ENCODE data around the gene ARHGAP21. TPM values are rescaled to one million over a fixed set of nuclear protein-coding genes. Genes with fewer than 3 reads are reported as not detected.
"Not testable (repeated sequence)": the region's sequence is repeated elsewhere in the genome, so short reads cannot be mapped to it uniquely, and the experiment has no call there.

ARHGAP21 gene
- polyA plus RNA-seq, 1 donor from 2014 or later: 138 TPM

DNA sequence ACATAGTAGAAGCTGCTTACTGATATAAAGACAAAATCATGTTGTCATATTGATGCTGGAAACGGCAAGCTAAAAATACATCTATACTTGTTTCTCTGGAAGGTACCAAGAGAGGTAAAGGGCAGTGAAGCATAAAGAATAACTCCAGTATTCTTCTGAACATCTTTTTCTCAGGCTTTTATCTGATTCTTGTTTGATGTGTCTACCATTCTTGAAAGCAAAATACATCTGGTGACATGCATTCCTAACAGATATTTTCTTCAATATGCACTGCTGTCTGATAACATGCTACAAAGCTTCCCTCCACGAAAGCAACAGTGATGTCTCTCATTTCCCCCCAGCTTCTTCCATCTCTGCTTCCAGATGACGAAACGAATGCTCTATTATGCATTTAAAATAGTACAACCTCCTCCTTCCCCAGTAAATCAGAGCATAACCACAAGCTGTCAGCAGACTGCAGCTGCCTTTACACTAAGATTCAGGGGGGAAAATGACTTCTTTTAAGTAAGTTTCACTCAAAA is 100.8 kb downstream of the ARHGAP21 start:
- Histone ChIP-seq H3K27ac (ENCODE audit: low read length) (peak overlapping the region; percentile 91), H3K9ac (ENCODE audit: low read length) (peak overlapping the region; percentile 73), H3K4me2 (ENCODE audit: low read length) (peak overlapping the region; percentile 96)

DNA sequence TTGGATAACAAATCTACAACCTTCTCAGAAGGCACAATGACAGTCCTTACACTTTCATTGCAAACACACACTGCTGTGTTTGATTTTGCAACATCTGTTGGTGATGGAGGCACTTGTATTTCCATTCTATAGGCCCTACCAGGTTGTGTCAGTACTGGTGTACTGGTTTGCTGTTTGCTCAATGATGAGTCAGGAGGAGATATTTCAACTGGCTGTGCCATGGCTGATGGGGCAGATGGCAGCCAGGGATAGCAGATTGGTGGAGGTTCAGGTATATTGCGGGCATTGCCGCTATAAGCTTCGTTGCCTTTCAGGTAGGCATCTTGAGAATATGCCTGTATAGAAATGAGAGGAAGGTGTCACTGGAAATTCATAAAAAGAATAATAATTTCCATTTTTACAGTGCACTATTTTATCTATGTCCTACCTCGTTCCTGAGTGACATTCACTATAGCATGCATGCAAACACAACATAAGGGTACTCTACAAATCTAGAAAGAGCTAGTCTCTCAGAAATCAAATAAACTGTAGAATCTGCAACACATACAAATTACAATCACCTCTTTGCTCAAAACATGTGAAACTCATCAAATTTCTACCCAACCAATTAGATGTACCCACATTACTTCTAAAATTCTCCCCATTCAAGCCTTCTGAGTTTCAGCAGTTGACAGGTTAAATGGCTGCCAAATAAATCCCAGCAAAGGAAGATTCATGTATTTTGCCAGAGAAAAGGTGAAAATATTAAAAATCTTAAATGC is 102.5 kb downstream of the ARHGAP21 start:
- Histone ChIP-seq H3K4me2 (ENCODE audit: low read length) (peak overlapping the region; percentile 73), H3K4me3 (ENCODE audit: low read length) (peak overlapping the region; percentile 65), H3K9ac (ENCODE audit: low read length) (peak overlapping the region; percentile 73)
- H3K27ac ChIP-seq (ENCODE audit: low read length); H3F3A ChIP-seq (ENCODE audit: insufficient read depth, low read length, poor library complexity, severe bottlenecking); H2AFZ ChIP-seq (ENCODE audit: low read depth, low read length); H3K9me2 ChIP-seq (ENCODE audit: insufficient read depth, low read length); H3K9me3 ChIP-seq (ENCODE audit: low read length); H4K20me1 ChIP-seq (ENCODE audit: insufficient read depth); H3K27me3 ChIP-seq (ENCODE audit: insufficient read depth, low read depth, low read length); H3K36me3 ChIP-seq (ENCODE audit: insufficient read depth, low read length); H3K79me2 ChIP-seq (replicated peaks; ENCODE audit: insufficient read depth, low read length): not testable (repeated sequence)

More for the DNA sequence above, 100.8 kb downstream of the ARHGAP21 start:
- H3K79me2 ChIP-seq (replicated peaks; ENCODE audit: insufficient read depth, low read length): no peaks in the 10 kb centered on the region
- no peaks in the 10 kb centered on the region for H4K20me1 ChIP-seq (ENCODE audit: insufficient read depth)
- TF ChIP-seq, protein P1, sequence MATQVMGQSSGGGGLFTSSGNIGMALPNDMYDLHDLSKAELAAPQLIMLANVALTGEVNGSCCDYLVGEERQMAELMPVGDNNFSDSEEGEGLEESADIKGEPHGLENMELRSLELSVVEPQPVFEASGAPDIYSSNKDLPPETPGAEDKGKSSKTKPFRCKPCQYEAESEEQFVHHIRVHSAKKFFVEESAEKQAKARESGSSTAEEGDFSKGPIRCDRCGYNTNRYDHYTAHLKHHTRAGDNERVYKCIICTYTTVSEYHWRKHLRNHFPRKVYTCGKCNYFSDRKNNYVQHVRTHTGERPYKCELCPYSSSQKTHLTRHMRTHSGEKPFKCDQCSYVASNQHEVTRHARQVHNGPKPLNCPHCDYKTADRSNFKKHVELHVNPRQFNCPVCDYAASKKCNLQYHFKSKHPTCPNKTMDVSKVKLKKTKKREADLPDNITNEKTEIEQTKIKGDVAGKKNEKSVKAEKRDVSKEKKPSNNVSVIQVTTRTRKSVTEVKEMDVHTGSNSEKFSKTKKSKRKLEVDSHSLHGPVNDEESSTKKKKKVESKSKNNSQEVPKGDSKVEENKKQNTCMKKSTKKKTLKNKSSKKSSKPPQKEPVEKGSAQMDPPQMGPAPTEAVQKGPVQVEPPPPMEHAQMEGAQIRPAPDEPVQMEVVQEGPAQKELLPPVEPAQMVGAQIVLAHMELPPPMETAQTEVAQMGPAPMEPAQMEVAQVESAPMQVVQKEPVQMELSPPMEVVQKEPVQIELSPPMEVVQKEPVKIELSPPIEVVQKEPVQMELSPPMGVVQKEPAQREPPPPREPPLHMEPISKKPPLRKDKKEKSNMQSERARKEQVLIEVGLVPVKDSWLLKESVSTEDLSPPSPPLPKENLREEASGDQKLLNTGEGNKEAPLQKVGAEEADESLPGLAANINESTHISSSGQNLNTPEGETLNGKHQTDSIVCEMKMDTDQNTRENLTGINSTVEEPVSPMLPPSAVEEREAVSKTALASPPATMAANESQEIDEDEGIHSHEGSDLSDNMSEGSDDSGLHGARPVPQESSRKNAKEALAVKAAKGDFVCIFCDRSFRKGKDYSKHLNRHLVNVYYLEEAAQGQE (IDR thresholded peaks at IDR 0.05; ENCODE audit: borderline replicate concordance): peak; percentile 54
- TF ChIP-seq, protein P2, sequence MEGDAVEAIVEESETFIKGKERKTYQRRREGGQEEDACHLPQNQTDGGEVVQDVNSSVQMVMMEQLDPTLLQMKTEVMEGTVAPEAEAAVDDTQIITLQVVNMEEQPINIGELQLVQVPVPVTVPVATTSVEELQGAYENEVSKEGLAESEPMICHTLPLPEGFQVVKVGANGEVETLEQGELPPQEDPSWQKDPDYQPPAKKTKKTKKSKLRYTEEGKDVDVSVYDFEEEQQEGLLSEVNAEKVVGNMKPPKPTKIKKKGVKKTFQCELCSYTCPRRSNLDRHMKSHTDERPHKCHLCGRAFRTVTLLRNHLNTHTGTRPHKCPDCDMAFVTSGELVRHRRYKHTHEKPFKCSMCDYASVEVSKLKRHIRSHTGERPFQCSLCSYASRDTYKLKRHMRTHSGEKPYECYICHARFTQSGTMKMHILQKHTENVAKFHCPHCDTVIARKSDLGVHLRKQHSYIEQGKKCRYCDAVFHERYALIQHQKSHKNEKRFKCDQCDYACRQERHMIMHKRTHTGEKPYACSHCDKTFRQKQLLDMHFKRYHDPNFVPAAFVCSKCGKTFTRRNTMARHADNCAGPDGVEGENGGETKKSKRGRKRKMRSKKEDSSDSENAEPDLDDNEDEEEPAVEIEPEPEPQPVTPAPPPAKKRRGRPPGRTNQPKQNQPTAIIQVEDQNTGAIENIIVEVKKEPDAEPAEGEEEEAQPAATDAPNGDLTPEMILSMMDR (IDR thresholded peaks at IDR 0.05; ENCODE audit: poor library complexity, severe bottlenecking): peak; percentile 38
- TF ChIP-seq EZH2 (IDR thresholded peaks at IDR 0.05; ENCODE audit: borderline replicate concordance, insufficient read depth, low read length, poor library complexity, severe bottlenecking) (no peak), TAF1 (IDR thresholded peaks at IDR 0.05; ENCODE audit: low read depth) (no peak), SMC3 (conservative IDR thresholded peaks at IDR 0.05; ENCODE audit: poor library complexity) (peak; percentile 11), MXI1 (conservative IDR thresholded peaks at IDR 0.05; ENCODE audit: poor library complexity, severe bottlenecking) (peak; percentile 8), EP300 (conservative IDR thresholded peaks at IDR 0.05; ENCODE audit: poor library complexity, severe bottlenecking) (peak; percentile 55), RAD21 (conservative IDR thresholded peaks at IDR 0.05) (no peak), POLR2AphosphoS5 (IDR thresholded peaks at IDR 0.05) (peak; percentile 59)
- H2AFZ ChIP-seq (ENCODE audit: low read depth, low read length): no peak overlapping the region
- peaks cover 4% of the 10 kb centered on the region for H3F3A ChIP-seq (ENCODE audit: insufficient read depth, low read length, poor library complexity, severe bottlenecking)
- H3K9me3 ChIP-seq (ENCODE audit: low read length): no peaks in the 10 kb centered on the region
- peaks cover 6% of the 10 kb centered on the region for H3K36me3 ChIP-seq (ENCODE audit: insufficient read depth, low read length)
- H3K27me3 ChIP-seq (ENCODE audit: insufficient read depth, low read depth, low read length): no peaks in the 10 kb centered on the region
- H3K9me2 ChIP-seq (ENCODE audit: insufficient read depth, low read length): no peaks in the 10 kb centered on the region
- peak overlapping the region; percentile 65 for H3K4me3 ChIP-seq (ENCODE audit: low read length)

DNA sequence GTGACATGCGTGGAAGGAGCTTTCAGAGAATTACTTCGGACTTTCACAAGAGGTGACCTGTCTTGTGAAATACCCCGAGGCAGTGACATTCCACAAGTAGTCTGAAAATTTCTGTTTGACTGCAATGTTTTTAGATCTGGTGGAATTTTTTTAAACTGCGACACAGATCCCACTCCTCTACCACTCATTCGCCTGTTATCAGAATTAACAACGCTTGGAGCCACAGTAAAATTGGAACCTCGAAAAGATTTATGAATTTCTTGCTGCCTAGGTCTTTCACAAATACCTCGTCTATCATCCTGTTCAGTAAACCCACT is 103.7 kb downstream of the ARHGAP21 start:
- not testable (repeated sequence) for H3K4me2 ChIP-seq (ENCODE audit: low read length); H3K4me3 ChIP-seq (ENCODE audit: low read length); H3K9me2 ChIP-seq (ENCODE audit: insufficient read depth, low read length); H4K20me1 ChIP-seq (ENCODE audit: insufficient read depth); H2AFZ ChIP-seq (ENCODE audit: low read depth, low read length); H3K36me3 ChIP-seq (ENCODE audit: insufficient read depth, low read length); H3K27ac ChIP-seq (ENCODE audit: low read length); H3K9ac ChIP-seq (ENCODE audit: low read length); H3K9me3 ChIP-seq (ENCODE audit: low read length); H3F3A ChIP-seq (ENCODE audit: insufficient read depth, low read length, poor library complexity, severe bottlenecking); H3K79me2 ChIP-seq (replicated peaks; ENCODE audit: insufficient read depth, low read length); H3K27me3 ChIP-seq (ENCODE audit: insufficient read depth, low read depth, low read length)

DNA sequence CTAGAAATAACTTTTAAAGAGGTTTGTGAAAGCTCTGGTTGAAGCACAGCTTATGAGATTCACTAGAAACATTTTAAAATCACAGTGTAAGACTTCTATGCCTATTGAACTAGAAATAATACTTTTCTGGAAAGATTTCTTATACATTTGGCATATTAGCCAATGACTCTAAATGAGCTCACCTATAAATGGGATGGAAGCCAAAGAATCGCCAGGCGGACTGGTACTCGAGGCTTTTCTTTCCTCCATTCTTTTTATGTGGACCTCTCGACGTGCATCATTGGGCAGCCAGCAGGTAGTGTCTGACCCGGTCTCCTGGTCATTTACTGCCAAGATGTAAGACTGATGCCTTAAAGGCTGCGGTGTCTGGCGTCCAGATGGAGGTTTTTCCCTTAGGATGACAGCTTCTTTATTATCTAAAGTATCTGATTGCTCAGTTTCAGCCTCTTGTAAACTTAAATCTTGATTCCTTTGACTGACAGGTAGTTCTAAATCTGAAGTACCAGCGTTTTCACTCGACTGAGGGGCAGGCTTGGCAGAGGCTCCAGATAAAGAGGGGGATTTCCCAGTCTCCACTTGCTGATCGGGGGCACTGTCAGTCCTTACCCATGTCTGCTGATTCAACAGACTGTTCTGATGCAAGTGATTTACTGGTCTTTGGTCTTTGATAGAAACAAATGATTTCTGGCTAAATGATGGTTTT is 104.2 kb downstream of the ARHGAP21 start:
- H3K79me2 ChIP-seq (replicated peaks; ENCODE audit: insufficient read depth, low read length); H2AFZ ChIP-seq (ENCODE audit: low read depth, low read length); H3K36me3 ChIP-seq (ENCODE audit: insufficient read depth, low read length); H3K4me3 ChIP-seq (ENCODE audit: low read length); H3K4me2 ChIP-seq (ENCODE audit: low read length); H3K9me3 ChIP-seq (ENCODE audit: low read length); H3F3A ChIP-seq (ENCODE audit: insufficient read depth, low read length, poor library complexity, severe bottlenecking); H3K9me2 ChIP-seq (ENCODE audit: insufficient read depth, low read length); H3K9ac ChIP-seq (ENCODE audit: low read length); H4K20me1 ChIP-seq (ENCODE audit: insufficient read depth); H3K27ac ChIP-seq (ENCODE audit: low read length); H3K27me3 ChIP-seq (ENCODE audit: insufficient read depth, low read depth, low read length): not testable (repeated sequence)

Measured in neural cell (in vitro differentiated cells).